Smooth muscle cell (in vitro differentiated cells): Measurements from ENCODE around the gene EML2. TPM values are rescaled to one million over a fixed set of nuclear protein-coding genes. Genes with fewer than 3 reads are reported as not detected.

Experiments used
- DNase-seq: peaks from one replicate; lab custom pipeline; 2025; ENCODE audit not compliant: unreplicated experiment; lab: John Stamatoyannopoulos, UW
- H2AFZ ChIP-seq: fragments of 200-600 bp; sonication (generic); 2 replicates; pipeline ENCODE4 v1.6.0; 2016; ENCODE audit warnings: antibody characterized with exemption, low read depth, mild to moderate bottlenecking
- H3F3A ChIP-seq: fragments of 200-600 bp; sonication (generic); 2 replicates; pipeline ENCODE4 v1.6.0; 2017; ENCODE audit warnings: antibody characterized with exemption, low read depth
- H3K27ac ChIP-seq: fragments of 200-600 bp; sonication (generic); 2 replicates; pipeline ENCODE4 v1.5.1; 2016; ENCODE audit warnings: low read depth, mild to moderate bottlenecking
- H3K27me3 ChIP-seq: fragments of 200-600 bp; sonication (generic); 2 replicates; pipeline ENCODE4 v1.6.1; 2016; ENCODE audit warnings: low read depth, mild to moderate bottlenecking
- H3K36me3 ChIP-seq: fragments of 200-600 bp; sonication (generic); 2 replicates; pipeline ENCODE4 v1.5.1; 2016; ENCODE audit warnings: low read depth
- H3K4me1 ChIP-seq: fragments of 200-600 bp; sonication (generic); 2 replicates; pipeline ENCODE4 v1.5.1; 2016; ENCODE audit warnings: low read depth
- H3K4me2 ChIP-seq: fragments of 200-600 bp; sonication (generic); 2 replicates; pipeline ENCODE4 v1.6.0; 2016; ENCODE audit warnings: mild to moderate bottlenecking
- H3K4me3 ChIP-seq: fragments of 200-600 bp; sonication (generic); 2 replicates; pipeline ENCODE4 v1.5.1; 2016; ENCODE audit warnings: mild to moderate bottlenecking
- H3K79me2 ChIP-seq: fragments of 200-600 bp; sonication (generic); 2 replicates; pipeline ENCODE4 v1.6.0; 2016; ENCODE audit warnings: low read depth, mild to moderate bottlenecking
- H3K9ac ChIP-seq: fragments of 200-600 bp; sonication (generic); 2 replicates; pipeline ENCODE4 v1.6.0; 2016; ENCODE audit warnings: low read depth
- H3K9me3 ChIP-seq: fragments of 200-600 bp; sonication (generic); replicated peaks from 2 replicates; pipeline ENCODE4 v1.5.1; 2016; ENCODE audit warnings: low read depth
- H4K20me1 ChIP-seq: fragments of 200-600 bp; sonication (generic); 2 replicates; pipeline ENCODE4 v1.6.0; 2016; ENCODE audit warnings: low read depth
- WGBS: methylation state at CpG from one replicate; pipeline ENCODE4 v1.1.7; 2016; ENCODE audit warnings: low lambda C conversion rate; 5-methylcytosine and 5-hydroxymethylcytosine counted together
- polyA plus RNA-seq: library from polyadenylated mRNA; unstranded; fragments of >200 nt; fragmentation: Nextera tagmentation; extraction: Ambion mirVana; gene quantifications from 2 replicates; pipeline ENCODE4 v1.2.1, GENCODE V29; 2016
- total RNA-seq: library from RNA; depleted of rRNA; stranded (reverse); fragments of >200 nt; gene quantifications from 2 replicates; pipeline ENCODE4 v1.2.3, GENCODE V29; 2014
- TF ChIP-seq, protein P1 (sequence below): fragments of 200-600 bp; sonication (generic); IDR thresholded peaks from 2 replicates; pipeline ENCODE4 v1.5.1; 2017; ENCODE audit warnings: borderline replicate concordance, mild to moderate bottlenecking, antibody characterized with exemption; ENCODE audit not compliant: insufficient read depth, poor library complexity, severe bottlenecking

Gene EML2
- total and polyA plus RNA-seq, 2 experiments from 2014 or later, result 7.7 to 19.0 TPM

DNA sequence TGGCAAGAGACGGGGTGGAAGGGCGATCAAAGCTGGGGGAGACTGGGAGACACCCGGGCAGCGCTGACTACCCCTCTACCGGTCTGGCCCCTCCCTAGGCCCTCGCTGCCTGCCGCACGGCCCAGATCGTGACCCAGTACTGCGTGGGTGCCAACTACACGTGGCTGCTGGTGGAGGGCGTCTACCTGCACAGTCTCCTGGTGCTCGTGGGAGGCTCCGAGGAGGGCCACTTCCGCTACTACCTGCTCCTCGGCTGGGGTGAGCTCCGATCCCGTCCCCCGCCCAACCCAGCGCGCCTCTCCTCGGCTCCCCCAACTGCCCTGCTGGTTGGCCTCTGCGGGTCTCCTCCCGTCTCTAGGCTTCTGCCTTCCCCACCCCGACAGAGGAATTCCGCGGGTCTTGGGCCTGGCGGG is 37.7 kb upstream of the EML2 start:
- Histone ChIP-seq H3F3A (no peaks in the 10 kb centered on the region), H4K20me1 (no peaks in the 10 kb centered on the region), H3K4me3 (peak overlapping the region; percentile 48), H3K9me3 (no peaks in the 10 kb centered on the region), H3K27me3 (no peaks in the 10 kb centered on the region), H3K4me2 (peak overlapping the region; percentile 89), H3K79me2 (no peaks in the 10 kb centered on the region), H3K4me1 (peaks cover 13% of the 10 kb centered on the region), H3K9ac (no peak overlapping the region), H2AFZ (no peak overlapping the region), H3K27ac (no peak overlapping the region), H3K36me3 (no peaks in the 10 kb centered on the region)
- WGBS, result 7% methylated on average over 27 of the region's 28 CpGs
- TF ChIP-seq, protein P1, sequence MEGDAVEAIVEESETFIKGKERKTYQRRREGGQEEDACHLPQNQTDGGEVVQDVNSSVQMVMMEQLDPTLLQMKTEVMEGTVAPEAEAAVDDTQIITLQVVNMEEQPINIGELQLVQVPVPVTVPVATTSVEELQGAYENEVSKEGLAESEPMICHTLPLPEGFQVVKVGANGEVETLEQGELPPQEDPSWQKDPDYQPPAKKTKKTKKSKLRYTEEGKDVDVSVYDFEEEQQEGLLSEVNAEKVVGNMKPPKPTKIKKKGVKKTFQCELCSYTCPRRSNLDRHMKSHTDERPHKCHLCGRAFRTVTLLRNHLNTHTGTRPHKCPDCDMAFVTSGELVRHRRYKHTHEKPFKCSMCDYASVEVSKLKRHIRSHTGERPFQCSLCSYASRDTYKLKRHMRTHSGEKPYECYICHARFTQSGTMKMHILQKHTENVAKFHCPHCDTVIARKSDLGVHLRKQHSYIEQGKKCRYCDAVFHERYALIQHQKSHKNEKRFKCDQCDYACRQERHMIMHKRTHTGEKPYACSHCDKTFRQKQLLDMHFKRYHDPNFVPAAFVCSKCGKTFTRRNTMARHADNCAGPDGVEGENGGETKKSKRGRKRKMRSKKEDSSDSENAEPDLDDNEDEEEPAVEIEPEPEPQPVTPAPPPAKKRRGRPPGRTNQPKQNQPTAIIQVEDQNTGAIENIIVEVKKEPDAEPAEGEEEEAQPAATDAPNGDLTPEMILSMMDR, result no peak
- DNase-seq, result no peak

DNA sequence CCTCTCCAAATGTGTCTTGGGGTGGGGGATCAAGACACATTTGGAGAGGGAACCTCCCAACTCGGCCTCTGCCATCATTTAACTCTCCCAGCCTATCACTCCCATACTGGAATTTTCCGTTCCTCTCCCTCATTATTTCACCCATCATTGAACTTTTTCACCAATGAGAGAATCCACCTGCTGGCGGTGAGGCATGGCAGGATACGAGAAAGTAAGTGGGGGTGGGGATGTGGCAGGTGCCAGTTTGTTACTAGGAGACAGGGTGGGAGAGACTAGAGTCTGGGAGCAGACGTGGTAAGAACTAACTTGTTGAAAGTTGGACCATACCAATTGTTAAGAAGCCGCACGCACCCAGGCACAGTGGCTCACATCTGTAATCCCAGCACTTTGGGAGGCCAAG is 35.7 kb upstream of the EML2 start:
- H3K9me3 ChIP-seq, result no peaks in the 10 kb centered on the region
- no peak overlapping the region for H3K4me2 ChIP-seq
- H3K4me1 ChIP-seq, result peaks cover 13% of the 10 kb centered on the region
- no peaks in the 10 kb centered on the region for H3K79me2 ChIP-seq
- H3K9ac ChIP-seq, result no peak overlapping the region
- WGBS, result 92% methylated on average over 7 of the region's 7 CpGs
- no peaks in the 10 kb centered on the region for H3F3A ChIP-seq
- H3K27me3 ChIP-seq, result no peaks in the 10 kb centered on the region
- no peaks in the 10 kb centered on the region for H3K36me3 ChIP-seq
- H3K27ac ChIP-seq, result no peak overlapping the region
- no peaks in the 10 kb centered on the region for H4K20me1 ChIP-seq
- H2AFZ ChIP-seq, result no peak overlapping the region
- no peak overlapping the region for H3K4me3 ChIP-seq
- DNase-seq, result no peak
- TF ChIP-seq, protein P1, result no peak

DNA sequence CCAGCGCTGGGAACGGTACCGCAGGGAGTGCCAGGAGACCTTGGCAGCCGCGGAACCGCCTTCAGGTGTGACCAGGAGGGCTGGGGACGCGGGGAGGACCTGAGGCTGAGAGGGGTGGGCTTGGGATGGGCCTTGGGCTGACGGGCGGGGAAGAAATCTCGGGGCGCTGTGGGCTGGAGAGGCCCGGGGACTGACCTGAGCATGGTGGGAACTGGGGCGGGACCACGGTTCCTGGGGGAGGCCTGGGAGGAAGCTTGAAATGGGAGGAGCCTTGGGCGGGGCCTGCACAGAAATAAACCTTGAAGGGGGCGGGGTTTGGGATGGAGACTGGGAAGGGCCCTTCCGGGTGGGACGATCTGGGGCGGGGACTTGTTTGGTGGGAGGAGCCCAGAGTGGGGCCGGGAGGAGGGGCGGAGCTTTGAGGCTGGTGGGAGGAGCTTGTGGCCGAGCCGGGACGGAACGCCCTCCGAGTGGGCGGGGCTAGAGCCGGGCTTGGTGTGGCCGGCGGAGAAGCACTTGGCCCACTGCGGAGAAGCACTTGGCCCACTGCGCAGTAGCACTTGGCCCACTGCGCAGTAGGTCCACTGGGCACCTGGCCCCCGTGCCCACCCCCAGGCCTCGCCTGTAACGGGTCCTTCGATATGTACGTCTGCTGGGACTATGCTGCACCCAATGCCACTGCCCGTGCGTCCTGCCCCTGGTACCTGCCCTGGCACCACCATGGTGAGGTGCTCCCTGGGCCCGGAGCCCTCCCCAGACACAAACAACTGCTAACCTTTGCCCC is 31.7 kb upstream of the EML2 start:
- H3K4me3 ChIP-seq, result no peak overlapping the region
- DNase-seq, result peak; percentile 22
- peaks cover 16% of the 10 kb centered on the region for H3K4me1 ChIP-seq
- H3K27me3 ChIP-seq, result no peaks in the 10 kb centered on the region
- TF ChIP-seq, protein P1, result no peak
- H3F3A ChIP-seq, result no peaks in the 10 kb centered on the region
- H2AFZ ChIP-seq, result no peak overlapping the region
- H3K36me3 ChIP-seq, result no peaks in the 10 kb centered on the region
- no peaks in the 10 kb centered on the region for H4K20me1 ChIP-seq
- H3K79me2 ChIP-seq, result no peaks in the 10 kb centered on the region
- H3K9ac ChIP-seq, result no peak overlapping the region
- 27% methylated on average over 28 of the region's 42 CpGs for WGBS
- H3K4me2 ChIP-seq, result peak overlapping the region; percentile 14
- H3K27ac ChIP-seq, result no peak overlapping the region
- H3K9me3 ChIP-seq, result no peaks in the 10 kb centered on the region
